ENCODE data around the gene LTBR. TPM values are rescaled to one million over a fixed set of nuclear protein-coding genes. Genes with fewer than 3 reads are reported as not detected.
A peak's percentile ranks its signal among the peaks of the same experiment; 100 is the strongest.

The LTBR gene
- total and polyA plus RNA-seq, 2 experiments from 2014 or later, result 42.4 to 79.8 TPM

DNA sequence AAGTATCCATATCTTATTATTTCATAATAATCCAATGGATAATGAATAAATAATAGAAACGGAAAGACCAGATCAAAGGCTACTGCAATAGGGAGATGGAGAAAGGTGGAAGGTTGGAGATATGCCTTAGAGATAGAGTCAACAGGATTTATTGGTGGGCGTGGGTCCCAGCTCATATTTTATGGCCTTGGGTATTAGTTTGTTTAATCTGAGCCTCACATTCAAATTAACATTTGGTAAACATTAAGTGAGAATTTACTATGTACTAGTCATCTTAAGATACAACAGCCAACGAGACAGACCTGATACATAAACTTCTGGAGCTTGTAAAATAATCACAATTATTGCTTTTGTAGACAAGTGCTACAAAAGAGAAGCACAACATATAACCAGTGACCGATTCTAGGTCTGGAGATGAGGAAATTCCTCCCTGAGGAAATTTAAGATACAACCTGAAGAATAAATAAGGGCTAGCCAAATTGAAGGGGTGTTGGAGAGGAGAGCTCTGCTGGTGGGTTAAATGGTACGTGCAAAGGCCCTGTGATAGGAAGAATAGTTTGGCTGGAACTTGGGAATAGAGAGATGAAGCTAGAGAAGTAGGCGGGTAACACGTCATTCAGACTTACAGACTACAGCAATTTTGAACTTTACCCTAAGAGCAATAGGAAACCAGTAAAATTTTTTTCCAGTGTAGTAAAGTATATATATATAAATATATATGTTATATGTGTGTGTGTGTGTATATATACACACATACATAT is 16.1 kb downstream of the LTBR start:
- H3K27me3 ChIP-seq, result no peaks in the 10 kb centered on the region
- no peaks in the 10 kb centered on the region for H3K36me3 ChIP-seq (replicated peaks; ENCODE audit: insufficient read depth, low read depth)
- no peaks in the 10 kb centered on the region for H4K20me1 ChIP-seq (ENCODE audit: insufficient read depth, poor library complexity, severe bottlenecking)
- H3K9me3 ChIP-seq (ENCODE audit: low read depth), result no peaks in the 10 kb centered on the region
- DNase-seq (ENCODE audit: low spot score), result no peak
- H3K4me1 ChIP-seq (ENCODE audit: insufficient read depth), result no peaks in the 10 kb centered on the region
- 68% methylated on average over 7 of the region's 7 CpGs for WGBS (ENCODE audit: low lambda C conversion rate, missing lambda C conversion rate)
- H3K79me2 ChIP-seq, result no peaks in the 10 kb centered on the region
- no peak overlapping the region for H2AFZ ChIP-seq
- H3K27ac ChIP-seq, result peak overlapping the region; percentile 59
- H3K4me3 ChIP-seq, result no peak overlapping the region
- no peaks in the 10 kb centered on the region for H3K9me2 ChIP-seq (replicated peaks; ENCODE audit: insufficient read depth)
- TF ChIP-seq EZH2 (IDR thresholded peaks at IDR 0.05; ENCODE audit: borderline replicate concordance), result no peak
- TF ChIP-seq EZH2phosphoT487 (IDR thresholded peaks at IDR 0.05; ENCODE audit: low read depth, severe bottlenecking, unreplicated experiment), result no peak
- TF ChIP-seq CTCF (IDR thresholded peaks at IDR 0.05; ENCODE audit: poor library complexity), result no peak
- peak overlapping the region; percentile 0 for H3K4me2 ChIP-seq

DNA sequence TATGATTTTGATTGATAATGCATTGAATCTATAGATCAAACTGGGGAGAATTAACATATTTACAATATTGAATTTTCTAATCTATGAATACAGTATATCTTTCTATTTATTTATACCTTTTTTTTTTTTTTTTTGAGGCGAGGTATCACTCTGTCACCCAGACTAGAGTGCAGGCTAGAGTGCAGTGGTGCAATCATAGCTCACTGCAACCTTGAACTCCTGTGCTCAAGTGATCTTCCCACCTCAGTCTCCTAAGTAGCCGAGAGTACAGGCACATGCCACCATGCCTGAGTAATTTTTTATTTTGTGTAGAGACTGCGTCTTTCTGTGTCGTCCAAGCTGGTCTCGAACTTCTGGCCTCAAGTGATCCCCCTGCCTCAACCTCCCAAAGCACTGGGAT is 20.4 kb downstream of the LTBR start:
- Histone ChIP-seq H3K4me3 (no peak overlapping the region), H3K36me3 (replicated peaks; ENCODE audit: insufficient read depth, low read depth) (no peaks in the 10 kb centered on the region), H2AFZ (no peak overlapping the region), H3K27ac (no peak overlapping the region), H3K9me2 (replicated peaks; ENCODE audit: insufficient read depth) (no peaks in the 10 kb centered on the region), H3K79me2 (no peaks in the 10 kb centered on the region), H3K4me2 (no peak overlapping the region), H3K27me3 (no peaks in the 10 kb centered on the region), H3K9me3 (ENCODE audit: low read depth) (no peaks in the 10 kb centered on the region), H4K20me1 (ENCODE audit: insufficient read depth, poor library complexity, severe bottlenecking) (no peaks in the 10 kb centered on the region), H3K4me1 (ENCODE audit: insufficient read depth) (no peaks in the 10 kb centered on the region)
- no peak for DNase-seq (ENCODE audit: low spot score)
- TF ChIP-seq CTCF (IDR thresholded peaks at IDR 0.05; ENCODE audit: poor library complexity) (no peak), EZH2phosphoT487 (IDR thresholded peaks at IDR 0.05; ENCODE audit: low read depth, severe bottlenecking, unreplicated experiment) (no peak), EZH2 (IDR thresholded peaks at IDR 0.05; ENCODE audit: borderline replicate concordance) (no peak)
- 87% methylated on average over 5 of the region's 5 CpGs for WGBS (ENCODE audit: low lambda C conversion rate, missing lambda C conversion rate)

DNA sequence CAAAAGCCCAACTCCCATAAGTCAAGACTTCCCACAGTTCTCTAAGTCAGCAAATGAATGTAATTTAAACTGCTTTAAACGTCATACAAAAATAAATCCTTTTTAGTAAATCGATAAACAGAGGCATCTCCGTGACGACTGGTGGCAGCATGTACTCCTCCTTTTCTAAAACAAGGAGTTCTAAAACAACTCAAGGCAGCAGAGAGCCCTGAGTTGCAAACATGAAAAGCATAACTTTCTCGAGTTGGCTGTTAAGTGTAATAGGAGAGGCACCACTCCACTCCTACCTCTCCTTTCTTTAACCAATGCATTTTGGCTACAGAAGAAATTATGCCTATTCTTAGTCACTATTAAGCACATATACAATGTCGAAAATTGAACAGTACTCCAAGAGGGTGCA is 22.0 kb downstream of the LTBR start:
- no peak for TF ChIP-seq EZH2 (IDR thresholded peaks at IDR 0.05; ENCODE audit: borderline replicate concordance)
- no peak for TF ChIP-seq EZH2phosphoT487 (IDR thresholded peaks at IDR 0.05; ENCODE audit: low read depth, severe bottlenecking, unreplicated experiment)
- no peak for TF ChIP-seq CTCF (IDR thresholded peaks at IDR 0.05; ENCODE audit: poor library complexity)
- H3K9me2 ChIP-seq (replicated peaks; ENCODE audit: insufficient read depth), result no peaks in the 10 kb centered on the region
- H3K79me2 ChIP-seq, result no peaks in the 10 kb centered on the region
- no peaks in the 10 kb centered on the region for H3K4me1 ChIP-seq (ENCODE audit: insufficient read depth)
- no peak for DNase-seq (ENCODE audit: low spot score)
- WGBS (ENCODE audit: low lambda C conversion rate, missing lambda C conversion rate), result 80% methylated on average over 6 of the region's 6 CpGs
- H3K4me2 ChIP-seq, result no peak overlapping the region
- H3K27ac ChIP-seq, result no peak overlapping the region
- H2AFZ ChIP-seq, result no peak overlapping the region
- H3K9me3 ChIP-seq (ENCODE audit: low read depth), result no peaks in the 10 kb centered on the region
- H4K20me1 ChIP-seq (ENCODE audit: insufficient read depth, poor library complexity, severe bottlenecking), result no peaks in the 10 kb centered on the region
- no peaks in the 10 kb centered on the region for H3K27me3 ChIP-seq
- H3K4me3 ChIP-seq, result no peak overlapping the region
- no peaks in the 10 kb centered on the region for H3K36me3 ChIP-seq (replicated peaks; ENCODE audit: insufficient read depth, low read depth)
